ENCODE measurements around the gene TMEM185B.

The TMEM185B gene

GRCh38 chr2:120210270-120210693 is 12.9 kb downstream of the TMEM185B start:
- TF ChIP-seq TCF12 (IDR thresholded peaks at IDR 0.05; ENCODE audit: low read depth) (no peak), ZBTB7A (IDR thresholded peaks at IDR 0.05; ENCODE audit: low read depth) (no peak), FOXM1 (IDR thresholded peaks at IDR 0.05; ENCODE audit: borderline replicate concordance, low read depth) (no peak), MAX (IDR thresholded peaks at IDR 0.05) (no peak), TEAD4 (IDR thresholded peaks at IDR 0.05) (no peak), USF1 (IDR thresholded peaks at IDR 0.05) (no peak), TAF1 (IDR thresholded peaks at IDR 0.05; ENCODE audit: low read depth) (no peak), NFIC (IDR thresholded peaks at IDR 0.05) (no peak), CREB1 (IDR thresholded peaks at IDR 0.05; ENCODE audit: low read depth) (no peak), RAD21 (IDR thresholded peaks at IDR 0.05; ENCODE audit: low read depth) (no peak), CEBPB (IDR thresholded peaks at IDR 0.05) (no peak), REST (IDR thresholded peaks at IDR 0.05; ENCODE audit: low read depth) (no peak), EGR1 (IDR thresholded peaks at IDR 0.05) (no peak), EP300 (IDR thresholded peaks at IDR 0.05; ENCODE audit: borderline replicate concordance) (no peak), YY1 (IDR thresholded peaks at IDR 0.05; ENCODE audit: low read depth) (no peak)

- TF ChIP-seq FOXM1 (IDR thresholded peaks at IDR 0.05; ENCODE audit: borderline replicate concordance, low read depth) (no peak), CEBPB (IDR thresholded peaks at IDR 0.05) (no peak), REST (IDR thresholded peaks at IDR 0.05; ENCODE audit: low read depth) (no peak)
Observed at GRCh38 chr2:120209427-120210269, 13.6 kb downstream of the TMEM185B start.

GRCh38 chr2:120208381-120209353 is 14.5 kb downstream of the TMEM185B start:
- TF ChIP-seq REST (IDR thresholded peaks at IDR 0.05; ENCODE audit: low read depth): no peak
- no peak for TF ChIP-seq EGR1 (IDR thresholded peaks at IDR 0.05)
- TF ChIP-seq MAX (IDR thresholded peaks at IDR 0.05): no peak
- no peak for TF ChIP-seq FOXM1 (IDR thresholded peaks at IDR 0.05; ENCODE audit: borderline replicate concordance, low read depth)
- no peak for TF ChIP-seq CREB1 (IDR thresholded peaks at IDR 0.05; ENCODE audit: low read depth)
- no peak for TF ChIP-seq EP300 (IDR thresholded peaks at IDR 0.05; ENCODE audit: borderline replicate concordance)
- TF ChIP-seq CEBPB (IDR thresholded peaks at IDR 0.05): no peak
- no peak for TF ChIP-seq NFIC (IDR thresholded peaks at IDR 0.05)
- no peak for TF ChIP-seq TAF1 (IDR thresholded peaks at IDR 0.05; ENCODE audit: low read depth)
- no peak for TF ChIP-seq RAD21 (IDR thresholded peaks at IDR 0.05; ENCODE audit: low read depth)
- no peak for TF ChIP-seq USF1 (IDR thresholded peaks at IDR 0.05)

Data from Ishikawa (cell line).